SKM-1 treated with dmso at 0.1 percent for 144 hours (cell line): ENCODE data around the gene ADGB.
"Not testable (repeated sequence)": the region's sequence is repeated elsewhere in the genome, so short reads cannot be mapped to it uniquely, and the experiment has no call there.

Experiments
- DNase-seq: peaks from one replicate; lab custom pipeline; 2025; ENCODE audit not compliant: unreplicated experiment; lab: John Stamatoyannopoulos, UW

The ADGB gene

GRCh38 chr6:146815511-146816462, 217.0 kb downstream of the ADGB start:
- DNase-seq, result not testable (repeated sequence)

DNA sequence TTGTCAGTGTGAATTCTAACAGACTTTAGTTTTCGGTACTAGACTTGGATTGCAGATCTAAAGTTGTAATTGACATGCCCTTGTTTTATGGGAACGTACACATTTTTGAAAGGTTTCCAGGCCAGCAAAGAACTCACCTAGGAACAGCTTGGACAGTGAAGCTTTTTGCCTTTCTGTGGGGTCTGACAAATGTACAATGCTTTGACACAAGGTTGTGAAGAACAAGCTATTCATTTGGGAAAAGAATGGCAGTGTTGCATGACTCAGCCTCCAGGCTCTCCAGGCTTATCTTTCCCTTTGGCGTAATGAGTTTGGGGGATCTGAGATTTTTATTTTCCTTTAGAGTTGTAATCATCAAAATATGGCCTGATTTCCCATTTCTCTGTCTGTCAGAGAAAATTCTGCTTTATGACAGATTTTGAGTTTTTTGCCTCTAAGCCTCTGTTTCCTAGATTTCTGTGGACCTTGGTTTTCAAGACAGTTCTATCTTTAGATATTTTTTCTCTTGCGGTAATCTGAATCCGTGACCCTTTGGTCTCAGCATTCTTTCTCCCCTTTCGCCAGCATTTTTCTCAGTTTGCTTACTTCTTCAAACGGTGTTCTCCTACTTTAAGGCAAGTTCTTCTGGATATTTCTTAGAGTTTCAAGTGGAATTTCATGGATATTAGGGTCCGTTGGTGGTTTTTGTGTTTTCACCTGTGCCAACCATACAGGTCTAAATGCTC, 221.0 kb downstream of the ADGB start:
- DNase-seq, result no peak

GRCh38 chr6:146827216-146827928, 228.6 kb downstream of the ADGB start:
- no peak for DNase-seq

DNA sequence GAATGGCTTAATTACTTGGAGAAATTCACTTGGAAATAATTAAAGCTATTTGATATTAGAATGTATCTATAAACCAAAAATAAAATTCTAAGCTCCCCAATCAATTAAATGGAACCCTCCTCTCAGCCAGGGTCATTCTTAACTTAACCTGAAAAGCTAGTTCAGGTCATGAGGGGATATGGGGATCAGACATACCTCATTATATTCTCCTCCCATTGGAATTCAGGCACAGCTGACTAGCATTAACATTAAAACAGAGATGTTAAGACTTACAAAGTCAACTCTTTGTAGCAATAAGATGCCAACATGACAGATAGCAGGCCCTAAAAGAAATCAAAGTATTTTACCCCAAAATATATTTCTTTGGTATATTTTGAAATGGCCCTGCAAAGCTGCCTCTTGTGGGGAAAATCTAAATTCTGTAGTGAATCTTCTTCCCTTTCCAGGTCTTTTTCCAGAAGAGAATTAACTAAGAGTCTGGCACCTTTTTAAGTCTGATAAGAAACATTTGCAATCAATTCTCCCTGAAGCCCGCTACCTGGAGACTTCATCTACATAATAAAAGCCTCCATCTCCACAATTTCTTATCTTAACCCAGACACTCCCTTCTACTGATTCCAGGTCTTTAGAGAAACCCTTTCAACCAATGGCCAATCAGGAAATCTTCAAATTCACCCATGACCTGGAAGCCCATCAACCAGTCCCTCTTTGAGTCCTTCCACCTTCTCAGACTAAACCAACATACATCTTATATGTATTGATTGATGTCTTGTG, 231.2 kb downstream of the ADGB start:
- DNase-seq, result no peak

- DNase-seq, result no peak
These were observed 234.4 kb downstream of the ADGB start for GRCh38 chr6:146833157-146833556.

GRCh38 chr6:146840216-146840615, 241.4 kb downstream of the ADGB start:
- DNase-seq, result no peak

- no peak for DNase-seq
These were observed 241.9 kb downstream of the ADGB start for GRCh38 chr6:146840641-146841040.

DNA sequence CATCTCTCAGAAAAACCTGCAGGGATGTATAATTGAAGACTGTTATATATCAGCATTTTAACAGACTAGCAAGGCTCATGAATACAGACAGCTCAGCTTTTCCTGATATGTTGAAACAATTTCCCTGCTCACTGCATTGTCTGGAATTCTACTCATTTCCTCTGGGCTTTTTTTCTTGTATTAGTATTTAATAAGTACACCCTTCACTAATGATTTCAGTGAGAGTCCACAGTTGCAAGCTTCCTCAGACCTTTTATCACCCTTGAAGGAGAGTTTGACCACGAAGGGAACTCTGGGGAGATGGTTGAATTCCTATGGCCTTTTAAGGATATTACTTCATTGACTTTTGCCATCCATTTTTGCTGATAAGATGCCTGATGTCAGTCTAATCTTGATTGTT, 248.7 kb downstream of the ADGB start:
- DNase-seq, result no peak

GRCh38 chr6:146850238-146850896, 251.6 kb downstream of the ADGB start:
- no peak for DNase-seq

DNA sequence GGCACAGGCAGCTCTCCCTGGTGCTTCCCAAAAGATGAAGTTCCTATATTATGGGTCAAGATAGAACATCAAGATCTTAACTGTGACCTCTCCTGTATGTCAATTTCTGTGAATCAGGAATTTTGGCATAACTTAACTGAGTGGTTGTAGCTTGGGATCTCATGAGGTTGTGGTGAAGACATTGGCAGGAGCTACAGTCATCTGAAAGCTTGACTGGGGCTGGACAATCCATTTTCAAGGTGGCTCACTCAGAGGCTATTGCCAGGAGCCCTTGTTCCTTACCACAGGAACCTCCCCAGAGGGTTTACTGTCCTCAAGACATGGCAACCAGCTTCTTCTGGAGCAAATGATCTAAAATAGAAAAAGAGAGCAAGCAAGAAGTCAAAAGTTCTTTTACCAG, 252.2 kb downstream of the ADGB start:
- no peak for DNase-seq

GRCh38 chr6:146851837-146852236, 253.1 kb downstream of the ADGB start:
- DNase-seq, result no peak

- not testable (repeated sequence) for DNase-seq
These were observed 255.9 kb downstream of the ADGB start for GRCh38 chr6:146854521-146855255.

- DNase-seq, result no peak
These were observed 257.1 kb downstream of the ADGB start for GRCh38 chr6:146855889-146856288.

DNA sequence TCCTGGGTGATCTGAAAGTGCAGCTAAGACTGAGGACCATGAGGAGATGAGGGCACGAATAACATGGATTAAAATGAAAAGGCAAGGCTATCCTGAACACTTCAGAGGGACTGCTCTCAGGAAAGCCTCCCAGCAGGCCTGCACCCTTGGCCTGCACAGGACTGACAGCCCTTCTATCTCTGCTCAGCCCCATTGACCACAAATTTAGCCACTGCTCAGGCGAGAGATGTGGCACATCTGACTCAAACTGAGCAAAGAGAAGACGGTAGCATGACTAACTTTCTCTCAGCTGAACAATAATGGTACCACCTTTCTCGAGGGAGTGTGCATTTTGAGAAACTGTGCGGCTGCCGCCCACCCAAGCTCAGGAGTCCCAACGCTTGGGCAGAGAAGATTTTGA, 257.5 kb downstream of the ADGB start:
- DNase-seq, result no peak

GRCh38 chr6:146857180-146857979, 258.6 kb downstream of the ADGB start:
- DNase-seq, result peak; percentile 75

DNA sequence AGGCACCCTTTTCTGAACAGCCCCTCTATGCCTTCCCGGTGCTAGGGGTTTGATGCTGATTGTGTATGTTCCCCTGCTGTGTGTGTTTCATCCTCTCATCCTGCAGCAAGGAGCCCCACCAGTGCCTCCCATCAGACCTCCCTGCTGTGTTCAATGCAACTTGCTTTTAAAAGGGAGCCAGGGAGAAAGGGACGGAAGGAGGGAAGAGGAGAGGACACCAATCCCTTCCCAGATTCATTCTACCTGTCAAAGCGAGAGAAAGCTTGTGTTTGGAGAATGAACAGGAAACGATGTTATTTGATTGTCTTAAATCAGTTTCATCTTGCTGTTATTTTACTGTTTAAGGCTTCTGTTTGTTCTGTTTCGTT, 259.2 kb downstream of the ADGB start:
- DNase-seq, result no peak

DNA sequence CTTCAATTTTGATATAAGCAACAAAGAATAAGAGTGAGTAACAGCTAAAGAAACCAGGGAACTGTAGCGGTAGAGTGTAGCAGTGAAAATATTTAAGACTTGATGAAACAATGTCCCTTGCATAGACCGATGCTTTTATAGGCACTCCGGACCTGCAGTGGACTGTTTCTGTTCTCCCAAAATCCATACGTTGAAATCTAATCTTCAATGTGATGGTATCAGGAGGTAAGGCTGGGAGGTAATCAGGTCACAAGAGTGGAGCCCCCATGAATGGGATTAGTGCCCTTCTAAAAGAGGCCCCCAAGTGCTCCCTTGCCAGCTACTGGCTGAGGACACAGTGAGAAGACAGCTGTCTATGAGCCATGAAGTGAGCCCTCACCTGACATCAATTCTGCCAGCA, 260.4 kb downstream of the ADGB start:
- DNase-seq, result no peak

DNA sequence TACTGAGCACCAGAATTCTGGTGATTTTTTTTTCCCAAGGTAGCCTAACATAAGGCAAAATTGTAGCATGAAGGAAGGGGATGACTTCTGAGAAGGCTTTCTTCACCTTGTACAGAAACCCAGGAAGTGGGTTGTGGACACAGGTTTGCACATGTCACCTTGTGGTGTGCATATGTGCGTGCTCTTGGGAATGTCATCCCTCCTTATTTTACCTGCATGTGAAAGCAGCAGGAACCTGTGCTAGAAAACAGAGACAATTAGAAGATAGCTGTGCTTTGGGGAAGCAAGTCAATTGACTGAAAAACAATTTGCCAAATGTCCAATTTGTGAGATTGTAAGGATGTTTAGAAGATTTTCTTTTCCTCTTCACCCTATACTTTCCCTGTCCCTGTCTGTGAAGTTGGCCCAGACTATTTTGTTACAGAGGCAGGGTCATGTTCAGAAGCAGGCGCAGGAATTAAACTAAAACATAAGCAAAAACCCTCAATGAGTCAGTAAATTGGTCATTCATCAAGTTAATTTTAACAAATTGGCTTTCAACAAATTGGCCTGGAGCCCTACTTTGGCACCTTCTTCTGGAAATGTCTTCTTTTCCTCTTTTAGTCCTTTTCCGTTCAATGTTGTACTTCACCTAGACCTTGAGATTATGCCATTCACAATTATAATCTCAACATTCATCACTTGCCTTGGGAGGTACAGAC, 261.2 kb downstream of the ADGB start:
- DNase-seq, result no peak
